ENCODE data around the gene ABCA9. TPM values are rescaled to one million over a fixed set of nuclear protein-coding genes. Genes with fewer than 3 reads are reported as not detected.

The ABCA9 gene
- total RNA-seq, 2 donors from 2014 or later, result 8.8 to 30.7 TPM

DNA sequence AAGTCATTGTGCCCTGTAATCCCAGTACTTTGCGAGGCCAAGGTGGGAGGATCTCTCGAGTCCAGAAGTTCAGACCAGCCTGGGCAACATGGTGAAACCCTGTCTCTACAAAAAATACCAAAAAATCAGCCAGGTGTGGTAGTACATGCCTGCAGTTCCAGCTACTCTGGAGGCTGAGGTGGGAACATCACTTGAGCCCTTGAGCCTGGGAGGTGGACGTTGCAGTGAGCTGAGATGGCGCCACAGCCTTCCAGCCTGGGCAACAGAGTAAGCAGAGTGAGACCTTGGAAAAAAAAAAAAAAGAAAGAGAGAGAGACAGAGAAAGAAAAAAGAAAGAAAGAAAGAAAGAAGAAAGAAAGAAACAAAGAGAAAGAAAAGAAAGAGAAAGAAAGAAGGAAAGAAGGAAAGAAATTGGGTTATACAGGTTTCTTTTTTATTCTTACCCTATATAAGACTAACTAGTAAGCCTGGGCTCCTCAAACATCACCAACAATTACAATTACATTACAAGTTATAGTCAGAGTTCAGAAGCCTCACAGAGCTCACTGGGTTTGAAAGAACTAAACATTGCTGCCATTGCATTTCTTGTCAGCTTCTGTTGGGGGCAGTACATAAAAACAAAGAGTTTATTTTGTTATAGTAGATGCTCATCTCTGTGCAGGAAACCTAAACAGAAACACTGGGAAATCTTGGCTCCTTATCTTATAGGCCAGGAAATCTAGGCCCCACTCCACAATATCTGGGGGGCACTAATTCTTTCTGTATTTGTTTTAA lies 6.7 kb upstream of the ABCA9 start:
- Histone ChIP-seq H3K4me1 (no peaks in the 10 kb centered on the region), H3K27ac (no peak overlapping the region), H3K4me3 (no peak overlapping the region), H3K9me3 (no peaks in the 10 kb centered on the region), H3K27me3 (no peaks in the 10 kb centered on the region), H3K36me3 (replicated peaks in 1 of 2; ENCODE audit: insufficient read depth in 1 of 2, low read depth in 2 of 2) (no peaks in the 10 kb centered on the region)
- 95 to 96% methylated on average over 4 of the region's 4 CpGs for WGBS, 2 donors
- intact Hi-C loops (cut with DNase I), result no loop called here
- no peak for TF ChIP-seq POLR2A (IDR thresholded peaks at IDR 0.05)
- TF ChIP-seq, protein P1, sequence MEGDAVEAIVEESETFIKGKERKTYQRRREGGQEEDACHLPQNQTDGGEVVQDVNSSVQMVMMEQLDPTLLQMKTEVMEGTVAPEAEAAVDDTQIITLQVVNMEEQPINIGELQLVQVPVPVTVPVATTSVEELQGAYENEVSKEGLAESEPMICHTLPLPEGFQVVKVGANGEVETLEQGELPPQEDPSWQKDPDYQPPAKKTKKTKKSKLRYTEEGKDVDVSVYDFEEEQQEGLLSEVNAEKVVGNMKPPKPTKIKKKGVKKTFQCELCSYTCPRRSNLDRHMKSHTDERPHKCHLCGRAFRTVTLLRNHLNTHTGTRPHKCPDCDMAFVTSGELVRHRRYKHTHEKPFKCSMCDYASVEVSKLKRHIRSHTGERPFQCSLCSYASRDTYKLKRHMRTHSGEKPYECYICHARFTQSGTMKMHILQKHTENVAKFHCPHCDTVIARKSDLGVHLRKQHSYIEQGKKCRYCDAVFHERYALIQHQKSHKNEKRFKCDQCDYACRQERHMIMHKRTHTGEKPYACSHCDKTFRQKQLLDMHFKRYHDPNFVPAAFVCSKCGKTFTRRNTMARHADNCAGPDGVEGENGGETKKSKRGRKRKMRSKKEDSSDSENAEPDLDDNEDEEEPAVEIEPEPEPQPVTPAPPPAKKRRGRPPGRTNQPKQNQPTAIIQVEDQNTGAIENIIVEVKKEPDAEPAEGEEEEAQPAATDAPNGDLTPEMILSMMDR (IDR thresholded peaks at IDR 0.05), result peak in 1 of 7 experiments; percentile 21
- DNase-seq (no peak), ATAC-seq (no peak)

DNA sequence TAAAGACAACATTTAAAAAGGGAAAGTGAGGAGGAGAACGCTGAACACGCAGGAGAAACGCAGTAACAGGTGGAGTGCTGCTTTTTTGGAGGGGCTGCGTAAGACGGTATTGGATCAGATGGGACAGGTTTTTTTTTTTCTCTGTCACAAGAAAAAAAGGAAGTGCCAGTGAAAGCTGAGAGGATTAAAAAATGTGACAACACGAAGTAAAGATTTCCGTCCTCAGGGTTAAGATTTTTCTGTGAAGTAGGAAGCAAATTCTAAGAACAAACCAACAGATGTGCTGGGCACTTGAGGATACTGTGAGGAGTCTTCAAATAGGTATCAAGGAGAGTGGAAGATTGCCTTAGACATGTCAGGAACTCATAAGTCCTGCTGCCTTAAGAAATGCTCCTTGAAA lies 5.8 kb upstream of the ABCA9 start:
- 72 to 88% methylated on average over 7 of the region's 7 CpGs for WGBS, 2 donors
- no peak overlapping the region for H3K27ac ChIP-seq
- intact Hi-C loops (cut with DNase I), result no loop called here
- no peaks in the 10 kb centered on the region for H3K36me3 ChIP-seq (replicated peaks in 1 of 2; ENCODE audit: insufficient read depth in 1 of 2, low read depth in 2 of 2)
- no peaks in the 10 kb centered on the region for H3K27me3 ChIP-seq
- H3K4me3 ChIP-seq, result no peak overlapping the region
- TF ChIP-seq, protein P1 (IDR thresholded peaks at IDR 0.05), result no peak
- DNase-seq (no peak), ATAC-seq (no peak)
- H3K9me3 ChIP-seq, result no peaks in the 10 kb centered on the region
- H3K4me1 ChIP-seq, result no peaks in the 10 kb centered on the region

DNA sequence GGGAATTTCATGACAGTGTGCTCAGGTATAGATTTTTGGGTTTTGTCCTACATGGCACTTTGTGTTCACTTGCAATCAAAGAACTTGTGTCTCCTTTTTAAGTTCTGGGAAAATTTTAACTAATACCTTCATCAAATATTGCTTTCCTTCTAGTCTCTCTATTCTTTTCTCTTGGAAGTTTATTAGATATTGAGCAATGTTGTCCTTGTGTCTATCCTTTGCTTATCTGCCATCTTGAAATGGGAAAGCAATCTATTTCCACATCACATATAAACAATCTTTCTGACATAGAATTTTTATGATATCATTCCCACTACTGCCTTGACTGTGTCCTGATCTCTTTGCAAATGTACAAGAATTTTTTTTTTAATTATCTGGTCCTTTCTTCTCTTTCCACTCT lies 4.4 kb upstream of the ABCA9 start:
- no peak for TF ChIP-seq POLR2A (IDR thresholded peaks at IDR 0.05)
- TF ChIP-seq, protein P1 (IDR thresholded peaks at IDR 0.05), result no peak
- ATAC-seq, result no peak
- H3K4me3 ChIP-seq, result no peak overlapping the region

DNA sequence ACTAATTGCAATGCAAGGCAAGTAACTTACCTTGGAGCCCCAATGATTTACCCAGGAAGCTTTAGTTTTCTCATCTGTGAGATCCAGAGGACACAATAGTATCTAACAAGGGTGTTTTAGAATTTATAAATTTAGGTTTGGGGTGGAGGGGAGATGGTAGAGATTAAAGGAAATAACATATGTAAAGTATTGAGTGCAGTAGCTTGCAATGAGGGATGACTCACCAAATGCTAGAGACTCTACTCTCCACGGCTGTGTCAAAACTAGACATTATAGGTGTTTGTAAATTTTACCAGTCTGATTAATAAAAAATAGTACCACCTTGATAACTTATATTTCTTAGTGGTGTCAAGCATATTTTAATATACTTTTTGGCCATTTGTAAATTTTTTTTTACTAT lies 3.7 kb upstream of the ABCA9 start:
- no peak overlapping the region for H3K27ac ChIP-seq
- DNase-seq (no peak), ATAC-seq (no peak)
- H3K36me3 ChIP-seq (replicated peaks in 1 of 2; ENCODE audit: insufficient read depth in 1 of 2, low read depth in 2 of 2), result no peaks in the 10 kb centered on the region
- TF ChIP-seq, protein P1 (IDR thresholded peaks at IDR 0.05), result no peak
- no peak for TF ChIP-seq POLR2A (IDR thresholded peaks at IDR 0.05)
- H3K9me3 ChIP-seq, result no peaks in the 10 kb centered on the region
- H3K4me3 ChIP-seq, result no peak overlapping the region
- 73 to 87% methylated on average over 1 of the region's 1 CpG for WGBS, 2 donors
- intact Hi-C loops (cut with DNase I), result no loop called here
- no peaks in the 10 kb centered on the region for H3K27me3 ChIP-seq
- H3K4me1 ChIP-seq, result no peaks in the 10 kb centered on the region

More for the DNA sequence above, 4.4 kb upstream of the ABCA9 start:
- H3K27me3 ChIP-seq, result no peaks in the 10 kb centered on the region
- H3K9me3 ChIP-seq, result no peaks in the 10 kb centered on the region
- no peaks in the 10 kb centered on the region for H3K4me1 ChIP-seq
- H3K27ac ChIP-seq, result no peak overlapping the region
- H3K36me3 ChIP-seq (replicated peaks in 1 of 2; ENCODE audit: insufficient read depth in 1 of 2, low read depth in 2 of 2), result no peaks in the 10 kb centered on the region
- intact Hi-C loops (cut with DNase I), result no loop called here
- no peak for DNase-seq

DNA sequence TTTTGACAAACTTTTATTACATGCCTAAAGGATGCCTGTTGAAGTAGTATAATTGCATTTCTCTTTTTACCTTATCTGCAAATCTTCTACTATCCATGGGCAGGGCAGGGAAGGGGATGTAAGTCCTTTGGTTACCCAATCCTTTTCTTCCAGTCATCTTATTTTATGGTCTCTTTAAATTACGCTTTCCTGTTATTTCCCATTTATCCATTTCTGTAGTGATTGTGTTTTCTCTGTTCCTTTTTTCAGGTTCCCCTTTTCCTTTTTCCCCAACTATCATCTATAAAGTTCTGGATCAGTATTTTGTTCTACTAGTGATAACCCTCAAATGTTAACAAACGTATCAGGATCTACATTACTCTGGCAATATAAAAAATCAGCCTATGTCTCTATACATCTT lies 3.3 kb upstream of the ABCA9 start:
- DNase-seq, result no peak
- Histone ChIP-seq H3K27ac (no peak overlapping the region), H3K4me3 (no peak overlapping the region), H3K27me3 (no peaks in the 10 kb centered on the region), H3K9me3 (no peaks in the 10 kb centered on the region), H3K4me1 (no peaks in the 10 kb centered on the region), H3K36me3 (replicated peaks in 1 of 2; ENCODE audit: insufficient read depth in 1 of 2, low read depth in 2 of 2) (no peaks in the 10 kb centered on the region)
- 72 to 82% methylated on average over 2 of the region's 2 CpGs for WGBS, 2 donors
- TF ChIP-seq POLR2A (IDR thresholded peaks at IDR 0.05), result no peak
- TF ChIP-seq, protein P1 (IDR thresholded peaks at IDR 0.05), result no peak
- ATAC-seq, result no peak
- intact Hi-C loops (cut with DNase I), result no loop called here

Data from body of pancreas (tissue), 4 donors.